Hepatocyte (in vitro differentiated cells): ENCODE data around the gene TAPT1. TPM values are rescaled to one million over a fixed set of nuclear protein-coding genes. Genes with fewer than 3 reads are reported as not detected.
A peak's percentile ranks its signal among the peaks of the same experiment; 100 is the strongest.

Experiments
- DNase-seq: peaks from one replicate; pipeline ENCODE4 v3.0.0-alpha.2; 2016; ENCODE audit warnings: low spot score
- H2AFZ ChIP-seq: fragments of 200-600 bp; sonication (generic); 2 replicates; pipeline ENCODE4 v1.6.0; 2016; ENCODE audit warnings: antibody characterized with exemption, mild to moderate bottlenecking
- H3K27ac ChIP-seq: fragments of 200-600 bp; sonication (generic); 2 replicates; pipeline ENCODE4 v1.5.1; 2016; ENCODE audit warnings: mild to moderate bottlenecking
- H3K27me3 ChIP-seq: fragments of 200-600 bp; sonication (generic); 2 replicates; pipeline ENCODE4 v1.6.1; 2016
- H3K36me3 ChIP-seq: fragments of 200-600 bp; sonication (generic); replicated peaks from 2 replicates; pipeline ENCODE4 v1.5.1; 2016; ENCODE audit warnings: low read depth; ENCODE audit not compliant: insufficient read depth
- H3K4me1 ChIP-seq: fragments of 200-600 bp; sonication (generic); 2 replicates; pipeline ENCODE4 v1.5.1; 2016; ENCODE audit warnings: mild to moderate bottlenecking, moderate library complexity; ENCODE audit not compliant: insufficient read depth
- H3K4me2 ChIP-seq: fragments of 200-600 bp; sonication (generic); 2 replicates; pipeline ENCODE4 v1.6.0; 2016
- H3K4me3 ChIP-seq: fragments of 200-600 bp; sonication (generic); 2 replicates; pipeline ENCODE4 v1.5.1; 2016; ENCODE audit warnings: mild to moderate bottlenecking
- H3K79me2 ChIP-seq: fragments of 200-600 bp; sonication (generic); 2 replicates; pipeline ENCODE4 v1.6.0; 2017; ENCODE audit warnings: mild to moderate bottlenecking
- H3K9me2 ChIP-seq: fragments of 200-600 bp; sonication (generic); replicated peaks from 2 replicates; pipeline ENCODE4 v1.6.0; 2017; ENCODE audit warnings: mild to moderate bottlenecking; ENCODE audit not compliant: insufficient read depth
- H3K9me3 ChIP-seq: fragments of 200-600 bp; sonication (generic); 2 replicates; pipeline ENCODE4 v1.5.1; 2016; ENCODE audit warnings: low read depth, mild to moderate bottlenecking
- H4K20me1 ChIP-seq: fragments of 200-600 bp; sonication (generic); 2 replicates; pipeline ENCODE4 v1.6.0; 2016; ENCODE audit warnings: mild to moderate bottlenecking; ENCODE audit not compliant: insufficient read depth, poor library complexity, severe bottlenecking
- EZH2 ChIP-seq: fragments of 200-600 bp; sonication (generic); IDR thresholded peaks from 2 replicates; pipeline ENCODE4 v1.6.1; 2016; ENCODE audit warnings: antibody characterized with exemption, mild to moderate bottlenecking, borderline replicate concordance
- EZH2phosphoT487 ChIP-seq: fragments of 200-600 bp; sonication (generic); IDR thresholded peaks from one replicate; pipeline ENCODE4 v1.6.1; 2018; ENCODE audit warnings: antibody characterized with exemption, mild to moderate bottlenecking, low read depth, moderate library complexity; ENCODE audit not compliant: unreplicated experiment, severe bottlenecking
- WGBS: methylation state at CpG from one replicate; pipeline ENCODE4 v1.1.6; 2016; ENCODE audit warnings: low lambda C conversion rate; ENCODE audit errors: missing lambda C conversion rate; 5-methylcytosine and 5-hydroxymethylcytosine counted together
- polyA plus RNA-seq: library from polyadenylated mRNA; unstranded; fragments of >200 nt; fragmentation: Nextera tagmentation; extraction: Ambion mirVana; gene quantifications from 2 replicates; pipeline ENCODE4 v1.2.1, GENCODE V29; 2016
- total RNA-seq: library from RNA; depleted of rRNA; stranded (reverse); fragments of >200 nt; gene quantifications from 2 replicates; pipeline ENCODE4 v1.2.3, GENCODE V29; 2014
- TF ChIP-seq, protein P1 (sequence below): fragments of 200-600 bp; sonication (generic); IDR thresholded peaks from 2 replicates; pipeline ENCODE4 v1.5.1; 2016; ENCODE audit warnings: antibody characterized with exemption, mild to moderate bottlenecking; ENCODE audit not compliant: poor library complexity

Gene TAPT1
- total and polyA plus RNA-seq, 2 experiments from 2014 or later: 12.9 to 19.3 TPM

DNA sequence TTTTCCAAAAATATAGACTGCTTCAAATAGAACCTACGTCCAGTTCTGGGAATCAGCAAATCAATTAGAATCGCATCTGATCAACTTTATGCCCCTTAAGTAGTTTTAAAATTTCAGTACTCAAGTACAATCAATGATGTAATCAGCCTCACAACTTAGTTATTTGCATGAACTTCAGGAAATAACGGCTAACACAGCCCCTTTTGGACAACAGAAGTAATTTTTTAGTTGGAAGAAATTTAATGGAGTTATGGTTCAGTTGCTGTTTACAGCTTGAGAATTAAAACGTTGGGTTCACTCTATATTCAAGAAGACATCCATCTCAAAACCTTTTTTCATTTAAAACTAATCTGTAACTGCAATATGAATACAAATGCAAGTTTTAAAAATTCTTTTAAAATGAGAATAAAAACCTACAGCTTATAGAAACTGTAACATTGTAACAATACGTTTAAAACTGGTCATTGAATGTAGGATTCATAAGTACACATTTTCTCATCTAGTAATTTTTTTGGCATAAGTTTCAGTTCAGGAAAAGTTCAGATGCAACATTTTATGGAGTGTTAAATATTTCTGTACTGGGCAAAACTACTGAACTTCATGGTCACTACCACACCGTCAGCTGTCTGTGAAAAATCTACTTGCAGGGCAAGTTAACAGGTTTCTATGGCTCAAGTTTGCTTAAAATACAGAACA is 956 bp downstream of the TAPT1 start:
- Histone ChIP-seq H3K9me3 (no peaks in the 10 kb centered on the region), H3K4me1 (peaks cover 27% of the 10 kb centered on the region), H3K27ac (peak overlapping the region; percentile 97), H2AFZ (peak overlapping the region; percentile 79), H3K27me3 (no peaks in the 10 kb centered on the region), H3K9me2 (no peaks in the 10 kb centered on the region), H3K4me2 (peak overlapping the region; percentile 83), H3K36me3 (no peaks in the 10 kb centered on the region), H3K79me2 (peaks cover 66% of the 10 kb centered on the region), H4K20me1 (peaks cover 32% of the 10 kb centered on the region), H3K4me3 (peak overlapping the region; percentile 68)
- 14% methylated on average over 6 of the region's 6 CpGs for WGBS
- TF ChIP-seq, protein P1, sequence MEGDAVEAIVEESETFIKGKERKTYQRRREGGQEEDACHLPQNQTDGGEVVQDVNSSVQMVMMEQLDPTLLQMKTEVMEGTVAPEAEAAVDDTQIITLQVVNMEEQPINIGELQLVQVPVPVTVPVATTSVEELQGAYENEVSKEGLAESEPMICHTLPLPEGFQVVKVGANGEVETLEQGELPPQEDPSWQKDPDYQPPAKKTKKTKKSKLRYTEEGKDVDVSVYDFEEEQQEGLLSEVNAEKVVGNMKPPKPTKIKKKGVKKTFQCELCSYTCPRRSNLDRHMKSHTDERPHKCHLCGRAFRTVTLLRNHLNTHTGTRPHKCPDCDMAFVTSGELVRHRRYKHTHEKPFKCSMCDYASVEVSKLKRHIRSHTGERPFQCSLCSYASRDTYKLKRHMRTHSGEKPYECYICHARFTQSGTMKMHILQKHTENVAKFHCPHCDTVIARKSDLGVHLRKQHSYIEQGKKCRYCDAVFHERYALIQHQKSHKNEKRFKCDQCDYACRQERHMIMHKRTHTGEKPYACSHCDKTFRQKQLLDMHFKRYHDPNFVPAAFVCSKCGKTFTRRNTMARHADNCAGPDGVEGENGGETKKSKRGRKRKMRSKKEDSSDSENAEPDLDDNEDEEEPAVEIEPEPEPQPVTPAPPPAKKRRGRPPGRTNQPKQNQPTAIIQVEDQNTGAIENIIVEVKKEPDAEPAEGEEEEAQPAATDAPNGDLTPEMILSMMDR: no peak
- TF ChIP-seq EZH2phosphoT487 (no peak), EZH2 (no peak)
- no peak for DNase-seq

DNA sequence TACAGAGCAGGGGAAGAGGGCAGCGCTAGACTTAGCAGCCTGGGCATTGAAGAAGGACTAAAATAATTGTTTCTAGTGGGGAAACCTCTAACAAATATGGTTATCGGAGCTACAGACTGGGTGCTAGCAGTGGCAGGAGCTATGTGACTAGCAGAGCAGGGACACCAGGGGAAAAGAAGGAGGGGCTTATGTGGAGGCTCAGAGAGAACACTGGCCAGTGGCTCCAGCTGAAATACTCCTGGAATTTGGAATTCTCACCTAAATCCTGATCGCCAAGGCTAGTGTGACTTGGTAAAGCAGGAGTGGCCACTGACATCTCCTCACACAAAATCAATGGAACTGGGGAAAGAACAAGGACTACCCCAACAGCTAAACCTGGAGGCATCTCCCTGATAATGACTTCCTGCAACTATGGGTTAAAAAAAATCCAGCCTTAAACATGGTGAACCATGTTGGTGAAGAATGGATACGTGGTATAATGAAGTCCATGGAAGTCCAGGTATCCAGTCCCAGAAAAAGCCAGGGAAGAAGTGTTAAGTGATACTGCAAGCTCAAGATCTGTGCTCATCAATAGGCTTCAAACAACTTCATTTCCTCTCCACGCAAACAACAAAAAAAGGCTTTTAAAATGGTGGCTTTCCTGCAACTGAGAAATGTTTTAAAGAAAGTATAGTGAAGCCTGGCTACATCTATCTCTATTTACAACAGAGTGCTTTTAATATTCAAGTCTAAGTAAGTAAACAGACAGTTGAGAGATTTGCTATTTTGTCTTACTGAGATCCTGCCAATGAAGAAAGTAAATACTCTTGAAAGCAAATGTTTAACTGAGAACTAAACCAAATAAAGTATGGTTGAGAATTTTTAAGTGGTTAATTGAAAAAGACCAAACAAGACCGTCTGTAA is 1.8 kb downstream of the TAPT1 start:
- Histone ChIP-seq H3K4me3 (peak overlapping the region; percentile 68), H3K36me3 (no peaks in the 10 kb centered on the region), H3K27me3 (no peaks in the 10 kb centered on the region), H3K27ac (peak overlapping the region; percentile 97), H3K4me2 (peak overlapping the region; percentile 83), H3K4me1 (peaks cover 27% of the 10 kb centered on the region), H3K9me2 (no peaks in the 10 kb centered on the region), H3K9me3 (no peaks in the 10 kb centered on the region), H4K20me1 (peaks cover 32% of the 10 kb centered on the region), H3K79me2 (peaks cover 72% of the 10 kb centered on the region), H2AFZ (no peak overlapping the region)
- TF ChIP-seq, protein P1: no peak
- DNase-seq: no peak
- 53% methylated on average over 6 of the region's 6 CpGs for WGBS

DNA sequence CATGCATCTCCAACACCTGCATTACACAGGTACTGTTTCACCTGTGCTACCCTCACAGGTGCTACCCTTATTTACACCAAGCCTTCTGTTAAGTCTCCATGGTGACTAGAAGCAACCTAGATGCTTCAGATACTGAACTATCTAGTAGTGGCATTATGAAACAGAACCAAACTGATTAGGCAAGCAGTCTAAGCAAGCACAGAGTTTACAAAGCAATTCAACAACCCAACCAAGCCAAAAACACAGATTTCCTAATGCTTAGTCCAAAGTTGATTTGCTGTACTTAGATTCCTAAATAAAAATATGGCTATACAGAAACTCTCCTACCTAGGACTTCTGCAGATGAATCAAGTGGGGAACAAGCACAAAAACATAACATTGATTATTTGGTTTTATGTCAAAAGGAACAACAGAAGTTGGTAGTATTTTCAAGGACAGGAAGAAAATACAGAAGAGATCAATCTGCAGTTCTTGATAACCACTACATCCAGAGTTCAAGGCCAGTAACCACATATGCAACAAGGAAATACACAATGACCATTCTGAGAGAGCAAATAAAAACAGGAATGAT is 3.2 kb downstream of the TAPT1 start:
- Histone ChIP-seq H3K27me3 (no peaks in the 10 kb centered on the region), H3K79me2 (peaks cover 81% of the 10 kb centered on the region)

More for the DNA sequence above, 3.2 kb downstream of the TAPT1 start:
- no peak overlapping the region for H2AFZ ChIP-seq
- TF ChIP-seq, protein P1: no peak
- no peak for TF ChIP-seq EZH2
- TF ChIP-seq EZH2phosphoT487: no peak
- H3K9me2 ChIP-seq: peaks cover 3% of the 10 kb centered on the region
- H3K4me2 ChIP-seq: peak overlapping the region; percentile 83
- H3K36me3 ChIP-seq: no peaks in the 10 kb centered on the region
- no peaks in the 10 kb centered on the region for H3K9me3 ChIP-seq
- H3K4me3 ChIP-seq: no peak overlapping the region
- peaks cover 32% of the 10 kb centered on the region for H4K20me1 ChIP-seq
- no peak overlapping the region for H3K27ac ChIP-seq
- H3K4me1 ChIP-seq: peaks cover 26% of the 10 kb centered on the region
- DNase-seq: no peak
